ENCODE measurements around the gene TOX2.

The TOX2 gene

DNA sequence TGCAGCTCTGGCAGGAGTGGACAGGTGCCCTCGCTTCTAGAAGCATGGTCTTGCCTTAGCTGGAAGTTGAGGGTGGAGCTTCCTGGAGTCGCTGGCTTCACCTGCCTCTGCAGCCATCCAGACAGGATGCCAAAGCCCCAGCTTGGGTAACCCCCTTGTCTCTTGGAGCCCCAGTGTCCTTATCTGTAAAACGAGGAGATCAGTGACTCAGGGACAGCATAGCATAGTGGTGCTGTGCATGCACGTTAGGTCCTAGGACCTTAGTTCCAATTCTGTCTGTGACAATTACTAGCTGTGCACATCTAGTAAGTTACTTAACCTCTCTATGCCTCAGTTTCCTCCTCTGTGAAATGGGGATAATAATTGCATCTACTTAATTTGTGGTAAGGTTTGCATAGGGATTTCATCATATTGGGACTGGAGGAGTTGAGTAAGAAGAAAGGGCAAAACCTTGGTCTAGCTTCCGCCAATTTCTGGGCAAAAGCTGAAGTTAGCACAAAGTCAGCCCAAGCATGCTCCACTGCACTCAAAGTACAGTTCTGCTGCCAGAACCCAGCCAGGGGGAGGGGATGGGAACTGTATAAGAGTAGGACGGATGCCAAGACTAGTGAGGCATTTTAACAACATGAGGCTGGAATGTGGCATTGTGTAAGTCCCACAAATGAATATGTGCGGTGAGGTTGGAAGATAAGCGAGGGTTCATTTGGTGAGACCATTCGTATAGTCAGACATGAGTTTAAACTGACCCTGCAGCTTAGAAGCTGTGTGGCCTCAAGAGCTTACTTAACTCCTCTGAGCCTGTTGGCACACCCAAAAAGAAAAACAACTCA, 24.5 kb downstream of the TOX2 start:
- DNase-seq (ENCODE audit: low read depth) = peak; percentile 99

DNA sequence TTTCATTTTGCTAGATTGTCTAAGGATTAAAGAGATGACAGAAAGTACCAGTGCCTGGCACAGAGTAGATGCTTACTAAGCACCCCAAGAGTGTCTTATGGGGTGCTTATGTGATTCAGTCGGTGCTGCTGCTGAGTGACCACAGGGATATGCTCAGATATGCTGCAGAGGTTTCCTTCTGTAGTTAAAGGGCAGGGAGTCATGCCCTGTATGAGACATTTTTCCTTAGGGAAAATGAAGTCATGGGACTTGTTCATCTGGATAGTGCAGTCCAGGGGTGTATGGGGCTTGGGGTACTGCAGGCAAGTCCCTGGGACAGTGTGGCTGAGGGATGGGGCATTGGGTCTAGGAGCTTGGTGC, 25.1 kb downstream of the TOX2 start:
- DNase-seq (ENCODE audit: low read depth) = peak; percentile 92

DNA sequence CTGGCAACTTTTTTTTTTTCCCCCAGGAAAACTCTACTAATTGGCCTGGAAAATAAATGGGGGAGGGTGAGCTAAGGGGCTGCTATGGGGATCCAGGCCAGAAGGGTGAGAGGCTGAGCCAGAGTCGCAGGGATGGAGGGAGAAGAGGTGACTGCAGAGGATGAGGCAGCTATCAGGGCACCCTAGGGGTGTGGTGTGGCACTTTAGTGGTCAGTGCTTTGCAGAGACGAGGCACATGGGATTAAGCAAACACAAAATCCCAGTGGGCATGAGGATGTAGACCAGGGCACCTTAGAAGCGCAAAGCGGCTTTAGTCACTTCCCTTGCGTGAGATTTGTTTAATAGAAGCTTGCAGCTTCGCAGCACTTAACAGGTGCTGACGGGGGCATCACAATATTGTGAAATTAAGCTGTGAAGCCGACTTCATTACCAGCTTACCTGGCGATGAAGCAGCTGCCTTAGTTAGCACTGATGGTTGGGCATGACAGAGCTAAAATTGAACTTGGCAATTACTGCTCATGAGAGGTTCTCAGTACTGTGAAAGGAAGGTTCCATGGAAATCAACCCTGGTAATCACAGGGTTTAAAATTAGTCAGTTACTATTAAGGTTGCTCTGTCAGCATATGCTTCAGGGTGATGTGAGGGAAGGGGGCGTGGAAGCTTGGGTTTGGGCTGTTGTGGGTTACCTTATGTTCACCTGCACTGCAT, 26.0 kb downstream of the TOX2 start:
- no peak for DNase-seq (ENCODE audit: low read depth)

DNA sequence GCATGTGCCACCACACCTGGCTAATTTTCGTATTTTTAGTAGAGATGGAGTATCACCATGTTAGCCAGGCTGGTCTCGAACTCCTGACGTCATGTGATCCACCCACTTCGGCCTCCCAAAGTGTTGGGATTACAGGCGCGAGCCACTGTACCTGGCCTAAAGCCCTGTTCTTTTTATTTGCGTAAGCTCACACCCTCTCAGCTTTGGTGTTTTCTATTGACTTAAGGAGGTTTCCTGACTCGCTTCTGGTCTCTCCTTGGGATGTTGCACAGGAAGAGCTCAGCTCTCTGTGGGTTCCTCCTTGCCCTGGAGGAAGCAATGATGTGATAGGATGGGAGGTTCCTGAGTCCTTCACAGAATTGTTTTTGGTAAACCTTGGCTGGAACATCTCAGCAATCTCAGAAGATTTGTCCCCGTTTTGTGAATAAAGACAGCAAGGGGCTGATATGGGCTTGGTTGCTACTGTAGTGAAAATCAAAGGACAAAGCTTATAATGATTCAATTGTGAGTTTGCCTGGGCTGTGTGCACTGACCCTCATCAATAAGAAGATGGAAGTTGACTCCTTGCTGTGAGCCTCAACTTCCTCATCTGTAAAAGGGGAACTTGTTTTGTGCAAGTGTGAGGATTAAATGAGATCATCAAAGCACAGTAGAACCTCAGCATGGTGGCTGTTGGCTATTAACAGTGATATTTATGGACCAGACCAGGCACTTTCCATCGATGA, 27.0 kb downstream of the TOX2 start:
- peak; percentile 56 for DNase-seq (ENCODE audit: low read depth)

DNA sequence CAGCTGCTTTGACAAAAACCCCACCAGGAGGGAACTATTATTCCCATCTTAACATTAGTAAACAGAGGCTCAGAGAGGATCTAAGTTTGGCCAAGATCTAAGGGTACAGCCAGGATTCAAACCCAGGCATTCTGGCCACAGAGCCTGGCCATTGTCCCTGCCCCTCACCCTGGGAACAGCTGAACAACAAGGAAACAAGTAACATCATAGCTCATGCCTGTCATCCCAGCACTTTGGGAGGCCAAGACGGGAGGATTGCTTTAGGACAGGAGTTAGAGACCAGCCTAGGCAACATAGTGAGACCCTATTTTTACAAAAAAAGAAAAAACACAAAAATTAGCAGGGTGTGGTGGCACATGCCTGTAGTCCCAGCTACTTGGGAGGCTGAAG, 27.5 kb downstream of the TOX2 start:
- DNase-seq (ENCODE audit: low read depth) = no peak

DNA sequence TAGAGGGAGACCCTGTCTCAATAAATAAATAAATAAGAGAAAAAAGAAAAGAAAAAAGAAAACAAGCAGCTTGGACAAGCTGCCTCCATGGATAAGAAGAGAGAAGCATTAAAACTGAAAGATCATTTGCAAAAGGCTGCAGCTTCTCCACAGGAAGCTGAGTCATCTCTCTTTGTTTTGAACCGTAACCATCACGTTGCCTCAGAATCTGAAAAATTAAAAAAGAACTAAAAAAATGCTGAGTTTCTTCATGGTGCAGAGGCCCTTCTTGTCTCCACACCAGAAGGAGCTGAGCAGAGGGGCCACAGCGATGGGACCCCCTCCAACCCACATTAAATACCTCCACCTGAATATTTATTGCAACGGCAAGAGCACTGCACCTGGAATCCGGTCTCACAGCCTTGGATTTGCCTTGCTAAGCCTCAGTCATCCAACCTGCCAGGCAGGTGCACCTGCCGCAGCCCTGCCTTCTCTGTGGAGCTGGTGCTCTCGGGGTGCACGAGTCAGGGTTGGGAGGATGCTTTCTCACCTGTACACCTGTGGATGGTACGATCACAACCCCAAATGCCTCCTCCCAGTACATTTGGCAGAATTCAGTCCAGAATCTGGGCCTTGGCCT, 28.1 kb downstream of the TOX2 start:
- peak; percentile 85 for DNase-seq (ENCODE audit: low read depth)

DNA sequence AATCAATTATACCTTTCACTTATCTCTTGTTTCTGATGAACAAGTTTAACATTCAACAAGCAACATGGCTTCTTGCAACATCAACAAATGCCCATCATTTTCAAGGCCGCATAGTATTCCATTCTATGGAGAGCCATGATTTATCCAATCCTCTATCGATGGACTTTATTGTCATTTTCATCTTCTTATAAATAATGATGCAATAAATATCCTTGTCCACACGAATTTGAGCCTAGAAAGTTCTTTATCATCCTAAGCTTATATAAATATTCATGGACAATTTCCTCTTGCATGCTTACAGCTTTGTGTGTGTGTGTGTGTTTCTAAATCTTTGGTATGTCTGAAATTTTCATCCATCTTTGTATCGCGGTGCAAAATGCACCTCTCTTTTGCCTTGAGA, 29.1 kb downstream of the TOX2 start:
- DNase-seq (ENCODE audit: low read depth) = no peak

DNA sequence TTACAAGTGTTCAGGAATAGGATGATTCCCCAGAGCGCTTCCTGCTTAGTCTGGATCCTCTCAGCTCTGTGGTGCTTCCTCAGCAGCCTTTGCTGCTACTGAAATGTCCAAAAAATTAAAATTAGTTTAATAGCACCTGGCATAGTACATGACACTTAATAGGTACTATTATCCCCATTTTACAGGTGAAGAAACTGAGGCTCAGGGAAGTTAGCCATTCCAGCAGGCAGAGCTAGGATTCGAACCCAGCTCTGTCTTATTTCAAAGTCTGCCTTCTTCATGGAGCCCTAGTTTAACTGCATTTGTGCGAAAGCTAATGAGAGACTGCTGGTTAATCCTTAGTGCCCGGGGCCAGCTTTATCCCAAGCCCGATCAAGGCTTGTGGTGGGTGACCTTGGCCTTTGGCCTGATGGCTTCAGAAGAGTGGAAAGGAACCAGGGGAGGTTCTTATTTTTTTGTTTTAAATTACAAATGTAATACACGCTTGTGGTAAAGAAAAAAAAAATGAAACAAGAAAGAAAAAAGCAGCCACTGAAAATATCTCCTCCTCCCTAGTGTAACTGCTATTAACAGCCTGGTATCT, 30.1 kb downstream of the TOX2 start:
- DNase-seq (ENCODE audit: low read depth) = no peak

DNA sequence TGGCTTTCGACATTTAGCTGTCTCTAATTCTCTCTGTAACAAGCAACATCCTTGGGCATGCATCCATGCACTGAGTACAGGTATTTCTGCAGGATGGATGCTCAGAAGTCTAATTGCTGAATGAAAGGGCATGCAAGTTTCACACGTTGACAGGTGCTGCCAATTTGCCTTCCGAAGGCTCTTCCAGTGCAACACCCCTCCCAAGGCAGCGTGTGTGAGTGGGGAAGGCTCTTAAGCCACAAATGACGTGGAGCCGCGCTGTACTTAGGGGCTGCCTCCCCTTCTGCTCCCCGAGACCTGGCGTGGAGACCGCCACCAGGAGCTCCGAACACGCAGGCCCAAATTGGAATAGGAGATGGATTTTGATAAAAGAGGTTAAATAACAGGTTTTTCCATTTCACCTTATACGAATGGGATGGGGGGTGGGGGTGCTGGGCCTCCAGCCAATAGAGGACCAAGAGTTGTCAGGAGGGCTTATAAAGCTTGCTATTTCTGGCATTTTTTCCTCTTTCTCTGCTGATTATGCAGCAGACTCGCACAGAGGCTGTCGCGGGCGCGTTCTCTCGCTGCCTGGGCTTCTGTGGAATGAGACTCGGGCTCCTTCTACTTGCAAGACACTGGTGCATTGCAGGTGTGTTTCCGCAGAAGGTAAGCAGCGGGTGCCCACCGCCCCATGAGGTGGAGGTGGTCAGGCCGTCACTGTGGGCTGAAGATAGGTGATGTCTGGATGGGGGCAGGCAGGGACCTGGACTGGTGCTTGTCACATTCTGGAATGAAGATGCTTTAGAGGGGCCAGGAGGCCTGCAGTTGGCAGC, 30.9 kb downstream of the TOX2 start:
- no peak for DNase-seq (ENCODE audit: low read depth)

DNA sequence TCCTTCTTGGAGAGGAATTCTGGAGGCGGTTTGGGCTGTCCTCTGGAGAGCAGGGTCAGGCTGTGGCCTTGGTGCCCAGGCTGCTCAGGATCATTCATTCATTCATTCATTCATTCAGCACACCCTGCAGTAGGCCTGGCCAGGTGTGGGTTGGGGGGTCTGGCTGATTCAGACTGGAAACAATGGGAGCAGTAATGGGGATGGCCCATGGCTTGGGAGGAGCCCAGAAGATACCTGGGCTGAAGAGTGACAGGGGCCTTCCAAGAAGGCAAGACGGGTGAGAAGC, 31.5 kb downstream of the TOX2 start:
- no peak for DNase-seq (ENCODE audit: low read depth)

DNA sequence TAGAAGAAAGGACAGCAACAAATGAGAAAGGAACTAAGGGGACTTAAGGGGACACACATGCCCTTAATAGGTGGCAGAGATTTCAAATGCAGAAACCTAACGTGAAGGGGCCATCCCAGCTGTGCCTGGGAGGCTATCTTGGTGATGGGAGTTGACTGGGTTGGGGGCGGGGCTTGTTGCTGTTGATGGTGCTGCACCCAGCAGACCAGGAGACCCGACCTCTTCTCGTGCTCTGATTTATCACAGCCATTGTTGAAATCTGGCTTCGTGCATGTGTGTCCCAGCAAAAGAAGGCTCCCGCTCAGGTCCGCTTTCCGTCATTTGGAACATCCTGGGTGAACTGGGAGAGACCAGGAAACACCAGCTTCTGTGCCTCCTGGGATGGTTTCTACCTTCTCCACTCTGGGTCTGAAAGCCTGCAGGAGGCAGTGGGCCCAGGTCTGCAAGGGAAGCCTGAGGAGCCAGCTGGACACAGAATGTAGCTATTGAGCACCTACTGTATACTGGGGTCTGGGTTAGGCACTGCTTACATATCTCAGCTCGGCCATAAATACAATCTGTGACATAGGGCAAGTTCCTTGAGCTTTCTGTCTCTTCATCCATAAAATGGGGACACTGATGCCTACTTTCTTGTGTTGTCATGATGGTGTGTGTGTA, 32.1 kb downstream of the TOX2 start:
- DNase-seq (ENCODE audit: low read depth) = no peak

DNA sequence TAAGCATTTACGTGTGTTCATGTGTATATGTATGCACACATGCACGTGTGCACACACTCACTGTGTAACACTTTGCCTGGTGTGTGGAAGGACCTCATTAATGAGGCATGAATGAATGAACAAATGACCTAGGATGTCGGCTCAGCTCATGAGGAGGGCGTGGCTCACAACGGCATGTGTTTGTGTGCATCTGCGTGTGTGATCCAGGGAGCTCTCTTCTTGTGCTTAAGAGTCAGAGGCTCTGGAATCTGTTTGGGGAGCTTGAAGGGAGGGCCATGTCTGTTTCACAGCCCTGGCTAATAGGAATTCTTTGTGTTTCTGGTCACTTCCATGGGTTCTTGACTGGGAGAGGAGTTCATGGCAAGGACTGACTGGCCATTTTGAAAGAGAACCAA, 32.7 kb downstream of the TOX2 start:
- no peak for DNase-seq (ENCODE audit: low read depth)

DNA sequence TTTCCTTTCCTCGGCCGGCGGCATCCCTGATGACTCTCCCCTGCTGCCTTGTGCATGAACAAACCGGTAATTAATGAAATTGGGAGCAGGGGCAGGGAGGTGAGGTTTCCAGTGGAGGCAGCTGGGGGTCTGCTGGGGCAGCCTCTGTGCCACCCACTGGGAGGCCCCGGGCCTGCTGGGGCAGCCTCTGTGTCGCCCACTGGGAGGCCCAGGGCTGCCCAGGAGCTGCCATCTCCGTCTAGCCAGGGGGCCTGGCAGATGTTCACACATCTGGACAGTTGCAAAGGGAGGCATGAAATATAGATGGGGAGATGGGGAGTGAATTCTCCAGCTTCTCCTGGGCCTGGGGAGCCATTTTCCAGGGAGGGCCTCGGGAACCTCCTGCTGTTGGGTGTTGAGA, 33.8 kb downstream of the TOX2 start:
- DNase-seq (ENCODE audit: low read depth) = no peak

- DNase-seq (ENCODE audit: low read depth) = no peak
These were observed 34.6 kb downstream of the TOX2 start for GRCh38 chr20:43949248-43949647.

DNA sequence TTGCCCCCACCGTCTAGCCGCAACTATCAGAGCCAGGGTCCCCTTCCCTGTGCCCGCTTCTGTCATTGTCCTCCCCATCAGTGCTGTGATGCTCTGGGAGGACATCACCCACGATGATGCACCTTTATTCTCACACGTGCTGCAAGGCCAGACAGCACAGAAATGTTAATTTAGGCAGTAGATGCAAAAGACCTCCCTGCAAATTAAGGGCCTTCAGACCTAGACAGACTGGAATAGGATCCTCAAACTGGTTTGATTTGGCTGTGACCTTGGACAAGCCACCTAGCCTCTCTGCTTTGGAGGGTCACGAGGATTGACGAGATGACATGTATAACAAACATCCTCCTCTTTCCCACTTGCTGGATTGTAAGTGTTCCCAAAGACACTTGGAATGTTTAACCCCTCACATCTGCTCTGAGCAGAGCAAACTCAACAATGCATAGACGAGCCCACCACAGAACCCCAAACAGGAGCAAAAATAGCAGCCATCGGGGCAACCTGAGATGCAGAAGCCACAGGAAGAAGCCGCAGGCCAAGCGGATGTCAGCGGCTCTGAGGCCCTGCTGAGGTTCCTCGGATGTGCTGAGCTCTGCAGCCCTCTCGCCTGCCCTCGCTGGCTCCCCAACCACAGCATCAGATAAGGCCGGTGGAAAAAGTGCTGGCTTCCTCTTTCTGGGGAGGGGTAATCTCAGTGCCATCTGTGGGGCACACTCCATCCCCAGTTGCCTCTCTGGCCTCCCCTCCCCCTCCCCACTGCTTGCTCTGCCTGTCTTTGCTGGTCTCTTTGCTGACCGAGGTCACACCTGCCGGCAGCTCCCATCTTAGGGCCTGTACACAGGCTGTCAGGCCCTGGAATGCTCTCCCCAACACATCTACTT, 35.3 kb downstream of the TOX2 start:
- DNase-seq (ENCODE audit: low read depth) = no peak

DNA sequence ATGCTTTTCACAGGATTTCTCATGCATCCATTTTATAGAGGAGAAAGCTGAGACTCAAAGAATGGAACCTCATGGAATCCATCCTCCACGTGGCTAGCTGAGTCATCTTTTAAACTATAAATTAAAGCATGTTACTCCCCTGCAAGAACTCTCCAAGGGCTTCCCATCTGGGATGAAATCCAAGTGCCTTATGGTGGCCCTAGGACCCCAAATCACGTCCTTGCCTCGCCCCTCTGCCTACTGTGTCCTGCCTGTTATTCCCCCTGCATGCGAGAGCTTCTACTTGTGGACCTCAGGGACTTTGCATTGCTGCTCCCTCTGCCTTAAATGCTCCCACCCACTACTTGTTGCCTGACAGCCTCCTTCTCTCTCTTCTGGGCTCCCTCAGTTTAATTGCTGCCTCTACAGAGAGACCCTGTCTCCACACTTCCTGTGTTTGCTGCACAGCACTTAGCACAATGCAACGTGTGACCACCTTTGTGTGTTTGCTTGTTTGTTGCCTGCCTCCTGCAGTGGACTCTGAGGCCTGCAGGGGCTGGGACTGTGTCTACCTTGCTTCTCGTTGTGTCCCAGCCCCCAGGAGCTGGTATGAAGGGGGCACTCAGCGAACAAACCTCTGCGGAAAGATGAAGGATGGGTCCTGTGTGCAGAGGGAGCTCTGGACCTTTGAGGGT, 39.4 kb downstream of the TOX2 start:
- DNase-seq (ENCODE audit: low read depth) = peak; percentile 69

DNA sequence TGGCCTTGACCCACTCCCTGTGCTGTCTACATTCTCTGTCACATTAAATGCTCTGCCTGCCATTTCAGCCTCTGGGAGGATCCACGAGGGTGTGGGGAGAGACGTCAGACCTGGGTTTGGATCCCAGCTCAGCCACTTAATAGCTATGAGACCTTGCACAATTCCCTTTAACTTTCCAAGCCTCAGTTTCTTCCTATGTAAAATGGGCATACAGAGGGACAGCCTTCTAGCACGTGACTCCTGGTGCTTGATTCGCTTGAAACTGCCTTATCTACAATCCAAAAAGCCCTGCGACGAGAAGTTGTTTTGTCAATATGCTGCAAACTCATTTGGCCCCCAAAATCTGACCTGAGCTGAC, 40.0 kb downstream of the TOX2 start:
- DNase-seq (ENCODE audit: low read depth) = no peak

DNA sequence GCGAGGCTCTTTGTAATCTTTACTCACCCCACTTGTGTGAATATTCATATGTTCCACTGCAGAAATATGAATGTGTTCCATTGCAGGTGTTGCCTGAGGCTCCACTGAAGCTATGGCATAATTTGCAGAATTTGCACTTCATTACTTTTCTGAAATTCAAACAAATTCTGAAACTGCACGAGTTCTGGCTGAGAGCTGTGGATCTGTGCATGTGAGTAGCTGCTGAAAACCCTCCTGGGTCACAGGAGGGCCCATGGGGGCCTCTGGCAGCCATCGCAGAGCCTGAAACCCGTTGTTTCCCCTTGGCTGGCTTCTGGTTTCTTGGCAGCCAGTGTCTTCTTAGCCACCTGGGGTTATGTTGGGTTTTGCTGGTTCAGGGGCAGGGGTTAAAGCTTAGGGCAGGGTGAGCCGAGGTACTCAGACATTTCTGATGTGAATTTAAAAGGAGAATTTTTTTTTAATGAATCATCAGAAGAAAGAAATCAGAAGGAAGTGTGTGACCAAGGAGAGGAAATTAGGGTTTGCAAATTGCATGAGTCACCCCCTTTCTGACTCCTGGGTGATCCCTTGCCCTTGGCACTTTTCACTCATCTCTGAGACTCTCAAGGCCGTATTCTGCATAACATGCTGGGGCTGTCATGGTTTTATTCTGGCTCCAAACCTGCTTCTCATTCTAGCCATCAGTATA, 40.6 kb downstream of the TOX2 start:
- peak; percentile 99 for DNase-seq (ENCODE audit: low read depth)

DNA sequence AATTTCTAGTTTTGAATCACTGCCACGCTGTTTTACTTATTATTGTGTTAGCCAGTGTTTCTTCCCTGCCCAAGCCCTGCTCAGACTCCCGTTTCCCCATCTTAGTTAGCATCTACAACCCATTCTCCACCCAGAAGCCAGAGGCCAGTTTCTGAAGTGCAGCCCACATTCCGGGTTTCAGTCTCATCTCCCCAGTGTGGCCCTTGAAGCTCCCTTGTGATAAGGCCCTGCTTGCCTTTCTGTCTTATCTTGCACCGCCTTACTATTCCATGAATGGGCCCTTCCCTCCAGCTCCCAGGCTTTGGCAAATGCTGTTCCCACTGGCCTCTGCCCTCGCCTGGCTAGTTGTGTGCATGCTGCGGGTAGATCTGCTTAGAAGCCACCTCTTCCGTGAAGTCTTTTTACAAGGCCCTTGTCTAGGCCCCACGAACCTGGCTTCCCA, 41.1 kb downstream of the TOX2 start:
- DNase-seq (ENCODE audit: low read depth) = no peak

All from ELR (cell line).